ENCODE measurements around the gene BMPR2. TPM values are rescaled to one million over a fixed set of nuclear protein-coding genes. Genes with fewer than 3 reads are reported as not detected.

Gene BMPR2
- total and polyA plus RNA-seq, 2 of the 8 experiments (the other 6 are each of a cell fraction or from before 2014, with no cell fraction given), result 5.5 to 19.8 TPM

GRCh38 chr2:202418511-202418910, 42.4 kb downstream of the BMPR2 start (continued):
- TF ChIP-seq, protein P1, sequence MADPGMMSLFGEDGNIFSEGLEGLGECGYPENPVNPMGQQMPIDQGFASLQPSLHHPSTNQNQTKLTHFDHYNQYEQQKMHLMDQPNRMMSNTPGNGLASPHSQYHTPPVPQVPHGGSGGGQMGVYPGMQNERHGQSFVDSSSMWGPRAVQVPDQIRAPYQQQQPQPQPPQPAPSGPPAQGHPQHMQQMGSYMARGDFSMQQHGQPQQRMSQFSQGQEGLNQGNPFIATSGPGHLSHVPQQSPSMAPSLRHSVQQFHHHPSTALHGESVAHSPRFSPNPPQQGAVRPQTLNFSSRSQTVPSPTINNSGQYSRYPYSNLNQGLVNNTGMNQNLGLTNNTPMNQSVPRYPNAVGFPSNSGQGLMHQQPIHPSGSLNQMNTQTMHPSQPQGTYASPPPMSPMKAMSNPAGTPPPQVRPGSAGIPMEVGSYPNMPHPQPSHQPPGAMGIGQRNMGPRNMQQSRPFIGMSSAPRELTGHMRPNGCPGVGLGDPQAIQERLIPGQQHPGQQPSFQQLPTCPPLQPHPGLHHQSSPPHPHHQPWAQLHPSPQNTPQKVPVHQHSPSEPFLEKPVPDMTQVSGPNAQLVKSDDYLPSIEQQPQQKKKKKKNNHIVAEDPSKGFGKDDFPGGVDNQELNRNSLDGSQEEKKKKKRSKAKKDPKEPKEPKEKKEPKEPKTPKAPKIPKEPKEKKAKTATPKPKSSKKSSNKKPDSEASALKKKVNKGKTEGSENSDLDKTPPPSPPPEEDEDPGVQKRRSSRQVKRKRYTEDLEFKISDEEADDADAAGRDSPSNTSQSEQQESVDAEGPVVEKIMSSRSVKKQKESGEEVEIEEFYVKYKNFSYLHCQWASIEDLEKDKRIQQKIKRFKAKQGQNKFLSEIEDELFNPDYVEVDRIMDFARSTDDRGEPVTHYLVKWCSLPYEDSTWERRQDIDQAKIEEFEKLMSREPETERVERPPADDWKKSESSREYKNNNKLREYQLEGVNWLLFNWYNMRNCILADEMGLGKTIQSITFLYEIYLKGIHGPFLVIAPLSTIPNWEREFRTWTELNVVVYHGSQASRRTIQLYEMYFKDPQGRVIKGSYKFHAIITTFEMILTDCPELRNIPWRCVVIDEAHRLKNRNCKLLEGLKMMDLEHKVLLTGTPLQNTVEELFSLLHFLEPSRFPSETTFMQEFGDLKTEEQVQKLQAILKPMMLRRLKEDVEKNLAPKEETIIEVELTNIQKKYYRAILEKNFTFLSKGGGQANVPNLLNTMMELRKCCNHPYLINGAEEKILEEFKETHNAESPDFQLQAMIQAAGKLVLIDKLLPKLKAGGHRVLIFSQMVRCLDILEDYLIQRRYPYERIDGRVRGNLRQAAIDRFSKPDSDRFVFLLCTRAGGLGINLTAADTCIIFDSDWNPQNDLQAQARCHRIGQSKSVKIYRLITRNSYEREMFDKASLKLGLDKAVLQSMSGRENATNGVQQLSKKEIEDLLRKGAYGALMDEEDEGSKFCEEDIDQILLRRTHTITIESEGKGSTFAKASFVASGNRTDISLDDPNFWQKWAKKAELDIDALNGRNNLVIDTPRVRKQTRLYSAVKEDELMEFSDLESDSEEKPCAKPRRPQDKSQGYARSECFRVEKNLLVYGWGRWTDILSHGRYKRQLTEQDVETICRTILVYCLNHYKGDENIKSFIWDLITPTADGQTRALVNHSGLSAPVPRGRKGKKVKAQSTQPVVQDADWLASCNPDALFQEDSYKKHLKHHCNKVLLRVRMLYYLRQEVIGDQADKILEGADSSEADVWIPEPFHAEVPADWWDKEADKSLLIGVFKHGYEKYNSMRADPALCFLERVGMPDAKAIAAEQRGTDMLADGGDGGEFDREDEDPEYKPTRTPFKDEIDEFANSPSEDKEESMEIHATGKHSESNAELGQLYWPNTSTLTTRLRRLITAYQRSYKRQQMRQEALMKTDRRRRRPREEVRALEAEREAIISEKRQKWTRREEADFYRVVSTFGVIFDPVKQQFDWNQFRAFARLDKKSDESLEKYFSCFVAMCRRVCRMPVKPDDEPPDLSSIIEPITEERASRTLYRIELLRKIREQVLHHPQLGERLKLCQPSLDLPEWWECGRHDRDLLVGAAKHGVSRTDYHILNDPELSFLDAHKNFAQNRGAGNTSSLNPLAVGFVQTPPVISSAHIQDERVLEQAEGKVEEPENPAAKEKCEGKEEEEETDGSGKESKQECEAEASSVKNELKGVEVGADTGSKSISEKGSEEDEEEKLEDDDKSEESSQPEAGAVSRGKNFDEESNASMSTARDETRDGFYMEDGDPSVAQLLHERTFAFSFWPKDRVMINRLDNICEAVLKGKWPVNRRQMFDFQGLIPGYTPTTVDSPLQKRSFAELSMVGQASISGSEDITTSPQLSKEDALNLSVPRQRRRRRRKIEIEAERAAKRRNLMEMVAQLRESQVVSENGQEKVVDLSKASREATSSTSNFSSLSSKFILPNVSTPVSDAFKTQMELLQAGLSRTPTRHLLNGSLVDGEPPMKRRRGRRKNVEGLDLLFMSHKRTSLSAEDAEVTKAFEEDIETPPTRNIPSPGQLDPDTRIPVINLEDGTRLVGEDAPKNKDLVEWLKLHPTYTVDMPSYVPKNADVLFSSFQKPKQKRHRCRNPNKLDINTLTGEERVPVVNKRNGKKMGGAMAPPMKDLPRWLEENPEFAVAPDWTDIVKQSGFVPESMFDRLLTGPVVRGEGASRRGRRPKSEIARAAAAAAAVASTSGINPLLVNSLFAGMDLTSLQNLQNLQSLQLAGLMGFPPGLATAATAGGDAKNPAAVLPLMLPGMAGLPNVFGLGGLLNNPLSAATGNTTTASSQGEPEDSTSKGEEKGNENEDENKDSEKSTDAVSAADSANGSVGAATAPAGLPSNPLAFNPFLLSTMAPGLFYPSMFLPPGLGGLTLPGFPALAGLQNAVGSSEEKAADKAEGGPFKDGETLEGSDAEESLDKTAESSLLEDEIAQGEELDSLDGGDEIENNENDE (IDR thresholded peaks at IDR 0.05; ENCODE audit: insufficient replicate concordance, low read length), result peak; percentile 25
